GM21723 (cell line): ENCODE measurements around the gene ATP6V1C2.
A peak's percentile ranks its signal among the peaks of the same experiment; 100 is the strongest.
"Not testable (repeated sequence)": the region's sequence is repeated elsewhere in the genome, so short reads cannot be mapped to it uniquely, and the experiment has no call there.

ENCODE experiments used
- ATAC-seq: cut with Tn5 transposase; IDR thresholded peaks from one replicate; pipeline ENCODE4 v1.9.1; 2021; ENCODE audit warnings: mild to moderate bottlenecking, moderate library complexity; ENCODE audit not compliant: unreplicated experiment

The ATP6V1C2 gene

DNA sequence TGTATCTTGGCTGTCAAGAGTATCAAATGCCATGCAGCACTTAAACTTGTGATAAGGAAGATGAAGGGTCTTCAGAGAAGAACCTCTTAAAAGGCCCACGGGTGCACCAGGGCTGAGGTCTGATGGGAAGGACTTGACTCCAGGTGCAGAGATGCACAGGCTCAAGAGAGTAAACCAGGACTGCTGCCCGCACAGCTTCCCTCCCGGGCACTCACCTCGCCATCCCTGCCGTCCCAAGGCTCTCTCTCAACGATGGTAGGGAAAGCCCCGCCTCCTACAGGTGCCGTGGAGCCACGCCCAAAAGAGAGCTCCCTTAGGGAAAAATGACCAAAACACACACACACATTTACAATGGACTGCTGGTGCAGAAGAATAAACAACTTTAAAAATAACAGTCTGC lies 63.3 kb downstream of the ATP6V1C2 start:
- no peak for ATAC-seq

DNA sequence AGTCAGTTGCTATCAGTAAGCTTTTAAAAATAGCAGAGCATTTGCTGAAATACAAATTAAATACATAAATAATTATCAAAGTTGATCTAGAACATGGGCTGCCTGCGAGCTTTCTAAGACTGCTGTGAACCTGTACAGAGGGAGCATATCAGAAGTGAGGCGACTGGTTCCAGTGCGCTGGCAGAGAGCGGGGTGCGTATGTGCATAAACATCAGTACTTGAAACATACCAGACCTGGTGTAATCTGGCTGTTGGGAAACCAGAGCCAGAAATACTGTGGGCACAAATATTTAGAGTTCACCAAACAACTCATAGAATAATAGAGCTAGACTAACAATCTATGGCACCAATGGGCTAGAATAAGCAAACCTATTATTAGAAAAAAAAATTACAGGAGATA lies 63.8 kb downstream of the ATP6V1C2 start:
- no peak for ATAC-seq

DNA sequence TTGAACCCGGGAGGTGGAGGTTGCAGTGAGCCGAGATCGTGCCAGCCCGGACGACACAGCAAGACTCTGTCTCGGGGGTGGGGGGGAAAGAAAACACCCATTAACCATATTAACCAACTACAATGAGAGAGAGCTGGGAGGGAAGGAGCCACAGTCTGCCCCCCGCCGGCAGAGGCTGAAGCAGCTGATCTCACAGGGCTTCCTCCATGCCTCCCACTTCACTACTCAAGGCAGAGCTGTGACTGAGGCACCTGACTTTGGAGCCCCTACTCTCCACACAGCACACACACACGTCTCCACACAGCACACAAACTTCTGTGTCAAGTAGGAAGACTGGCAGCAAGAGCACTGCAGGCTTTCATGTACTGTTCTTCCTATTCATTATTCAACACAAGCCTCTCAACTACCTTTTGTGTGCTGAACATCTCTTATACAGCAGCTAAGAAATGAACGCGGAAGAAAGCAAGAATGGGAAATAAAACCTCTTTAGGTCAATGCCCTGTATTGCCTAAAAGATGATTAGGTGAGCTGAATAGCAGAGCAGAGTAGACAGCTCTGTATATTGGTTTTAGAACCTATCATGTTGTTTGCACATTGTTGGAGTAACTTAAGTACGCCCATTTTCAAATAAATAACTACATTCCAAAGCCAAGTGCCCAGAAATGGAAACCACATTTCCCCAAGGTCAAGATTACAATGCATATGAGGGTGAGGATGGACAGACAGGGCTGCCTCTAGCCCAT lies 65.0 kb downstream of the ATP6V1C2 start:
- ATAC-seq = no peak

DNA sequence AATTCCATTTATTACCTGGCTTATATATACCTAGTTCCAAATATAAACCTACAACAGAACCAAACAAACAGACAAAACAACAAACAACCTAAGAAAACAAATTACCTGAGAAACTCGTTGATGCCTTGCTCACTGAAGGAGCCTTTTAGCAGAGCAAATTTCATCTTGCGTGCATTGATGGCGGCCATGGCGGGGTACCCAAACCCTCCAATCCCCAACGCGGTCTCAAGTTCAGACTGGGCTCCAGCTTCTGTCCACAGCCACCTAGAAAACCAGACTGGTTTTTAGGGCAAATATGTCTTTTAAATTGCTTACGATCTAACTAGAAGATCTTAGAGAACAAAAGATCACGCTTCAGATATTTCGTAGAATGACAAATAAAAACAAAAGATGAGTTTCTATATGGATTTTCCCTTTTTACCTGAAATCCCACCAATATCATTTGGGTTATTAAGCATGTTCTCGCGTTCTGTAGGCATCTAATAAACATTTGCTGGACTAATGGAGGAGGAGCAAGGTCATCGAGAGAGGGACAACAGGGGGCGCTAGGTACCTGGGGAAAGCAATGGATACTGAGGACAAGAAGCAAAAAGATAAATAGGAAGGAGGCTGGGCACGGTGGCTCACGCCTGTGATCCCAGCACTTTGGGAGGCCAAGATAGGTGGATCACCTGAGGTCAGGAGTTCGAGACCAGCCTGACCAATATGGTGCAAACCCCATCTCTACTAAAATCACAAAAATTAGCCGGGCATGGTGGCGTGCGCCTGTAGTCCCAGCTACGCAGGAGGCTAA lies 65.9 kb downstream of the ATP6V1C2 start:
- ATAC-seq = no peak

DNA sequence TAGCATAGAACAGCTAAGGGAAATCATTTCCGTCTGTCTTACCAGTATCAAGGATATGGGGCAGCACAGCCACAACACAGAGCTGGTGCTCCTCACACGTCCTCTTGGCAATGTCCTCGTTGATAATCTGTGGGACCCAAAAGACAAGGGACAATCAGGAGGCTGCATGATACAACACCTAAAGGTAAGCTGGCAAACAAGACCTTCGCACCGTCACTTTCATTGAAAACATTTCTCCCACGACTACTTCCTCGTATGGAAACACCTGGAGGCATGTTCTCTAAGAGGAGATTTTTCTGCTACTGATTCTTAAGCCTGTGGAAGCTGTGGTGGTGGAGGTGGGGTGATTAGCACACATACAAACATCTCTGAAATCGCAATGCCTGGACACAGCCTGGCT lies 67.4 kb downstream of the ATP6V1C2 start:
- no peak for ATAC-seq

DNA sequence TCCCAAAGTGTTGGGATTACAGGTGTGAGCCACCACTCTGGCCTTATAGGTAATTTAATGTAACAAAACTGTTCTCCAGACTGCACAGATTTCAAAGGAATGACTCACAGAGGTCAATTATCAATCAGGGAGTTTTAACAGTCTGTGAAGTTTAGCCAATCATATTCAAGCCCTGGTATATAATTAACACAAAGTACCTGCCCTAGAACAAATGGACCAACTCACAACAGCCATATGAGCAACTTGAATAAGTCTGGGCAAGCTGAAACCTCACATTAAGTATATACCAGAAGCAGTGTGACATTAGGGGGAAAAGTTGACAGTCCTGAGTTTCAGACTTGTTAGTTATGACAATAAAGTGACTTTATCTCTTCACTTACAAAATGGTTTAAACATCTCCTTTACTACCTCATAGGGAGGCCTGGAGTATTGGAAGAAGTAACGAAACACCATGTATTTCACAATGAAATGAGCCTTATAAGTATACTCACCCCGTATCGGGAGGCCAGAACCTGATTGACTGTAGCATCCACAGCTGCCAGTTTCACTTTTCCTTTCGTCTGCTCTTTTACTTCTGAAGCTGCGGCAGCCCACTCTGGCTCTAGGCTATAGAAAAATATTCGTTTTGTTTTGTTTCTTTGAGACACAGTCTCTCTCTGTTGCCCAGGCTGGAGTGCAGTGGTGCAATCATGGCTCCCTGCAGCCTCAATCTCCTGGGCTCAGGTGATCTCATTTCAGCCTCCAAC lies 69.0 kb downstream of the ATP6V1C2 start:
- ATAC-seq = peak; percentile 92

DNA sequence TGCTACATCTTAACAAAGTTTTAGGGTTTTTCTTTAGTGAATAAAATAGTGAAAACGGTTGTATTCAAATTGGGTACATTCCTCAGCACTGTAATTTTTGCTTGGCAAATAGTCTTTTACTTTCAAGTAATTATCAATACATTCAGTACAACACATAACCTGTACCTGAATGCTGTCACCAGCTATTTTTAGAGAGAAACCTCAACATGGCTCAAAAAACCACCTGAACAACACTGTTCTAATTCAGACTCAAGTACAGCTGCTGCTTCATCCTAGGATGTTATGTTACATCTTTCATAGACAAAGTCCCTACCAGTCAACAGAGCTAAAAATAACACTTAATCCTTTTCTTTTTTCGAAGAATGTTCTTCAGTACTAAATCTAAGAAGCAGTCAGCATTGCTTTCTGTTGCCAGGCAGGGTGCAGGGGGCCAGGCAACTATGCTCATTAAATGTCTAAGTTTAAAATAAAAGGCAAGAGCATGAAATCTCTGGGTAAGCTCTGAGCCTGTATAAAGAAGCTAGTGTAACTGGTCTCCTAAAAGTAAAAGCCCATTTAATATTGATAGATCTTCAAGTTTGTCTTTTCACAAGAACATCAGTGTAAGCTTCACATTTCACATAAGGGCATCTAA lies 70.7 kb downstream of the ATP6V1C2 start:
- ATAC-seq = peak; percentile 66

DNA sequence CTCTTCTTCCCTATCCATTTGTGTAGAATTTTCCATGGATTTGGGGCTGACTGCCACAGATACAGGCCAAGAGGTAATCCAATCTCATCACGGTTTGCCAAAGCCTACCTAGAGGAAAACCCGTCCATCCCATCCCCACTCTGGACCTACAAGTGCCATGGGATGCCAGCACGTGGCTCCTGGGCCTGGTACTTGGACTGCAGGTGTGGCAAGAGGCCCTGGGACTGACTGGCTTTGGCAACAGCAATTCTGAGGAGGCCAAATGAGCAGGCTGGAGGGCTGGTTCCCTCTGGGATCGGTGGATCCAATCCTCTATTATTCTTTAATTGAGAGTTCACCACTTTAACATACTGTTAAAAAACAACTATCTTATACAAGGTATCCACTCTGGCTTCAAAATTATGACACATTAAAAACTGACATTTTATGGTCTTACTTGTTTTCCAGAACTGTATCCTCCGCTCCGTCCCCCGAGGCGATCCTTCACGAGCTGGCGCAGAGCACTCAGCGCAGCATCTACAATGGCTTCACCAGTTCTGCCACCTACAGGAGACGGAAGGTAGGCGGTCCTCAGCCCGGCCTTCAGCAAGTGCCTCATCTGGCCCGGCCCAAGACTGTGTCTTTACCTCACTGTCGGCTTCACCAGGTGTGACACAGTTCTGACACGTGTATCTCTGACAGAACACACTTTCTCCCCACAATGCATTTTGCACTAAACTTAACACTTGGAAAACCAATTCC lies 71.4 kb downstream of the ATP6V1C2 start:
- no peak for ATAC-seq

DNA sequence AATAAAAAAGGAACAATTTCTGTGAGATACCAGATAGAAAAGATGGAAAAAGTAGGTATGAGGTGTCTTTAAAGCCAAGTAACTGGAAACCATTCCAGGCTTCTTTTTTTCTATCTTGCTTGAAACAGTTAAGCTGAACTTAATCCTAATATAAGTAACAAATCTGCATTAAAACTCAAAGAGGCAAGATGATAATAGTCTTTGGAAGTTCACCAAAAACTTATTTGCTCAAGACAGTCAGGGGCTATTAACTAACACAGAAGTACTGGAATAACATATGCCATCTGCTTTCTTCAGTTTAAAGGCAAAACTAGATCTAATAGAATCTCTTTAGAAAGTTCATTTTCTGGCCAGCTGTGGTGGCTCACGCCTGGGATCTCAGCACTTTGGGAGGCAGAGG lies 72.4 kb downstream of the ATP6V1C2 start:
- no peak for ATAC-seq

DNA sequence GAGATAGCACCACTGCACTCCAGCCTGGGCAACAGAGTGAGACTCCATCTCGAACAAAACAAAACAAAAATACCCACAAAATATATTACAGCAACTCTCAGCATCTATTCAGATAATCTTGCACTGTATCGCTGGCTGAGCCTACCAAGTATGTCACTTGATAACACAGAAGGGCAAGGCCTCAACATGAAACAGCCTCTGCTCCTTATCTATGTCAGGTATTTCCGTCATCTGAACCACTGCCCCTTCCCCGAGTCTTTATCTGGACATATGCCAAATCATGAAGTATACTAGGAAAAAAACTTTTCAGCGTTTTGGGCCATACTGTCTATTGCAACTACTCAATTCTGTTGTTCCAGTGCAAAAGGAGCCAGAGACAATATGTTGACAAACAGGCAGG lies 73.4 kb downstream of the ATP6V1C2 start:
- ATAC-seq = no peak

DNA sequence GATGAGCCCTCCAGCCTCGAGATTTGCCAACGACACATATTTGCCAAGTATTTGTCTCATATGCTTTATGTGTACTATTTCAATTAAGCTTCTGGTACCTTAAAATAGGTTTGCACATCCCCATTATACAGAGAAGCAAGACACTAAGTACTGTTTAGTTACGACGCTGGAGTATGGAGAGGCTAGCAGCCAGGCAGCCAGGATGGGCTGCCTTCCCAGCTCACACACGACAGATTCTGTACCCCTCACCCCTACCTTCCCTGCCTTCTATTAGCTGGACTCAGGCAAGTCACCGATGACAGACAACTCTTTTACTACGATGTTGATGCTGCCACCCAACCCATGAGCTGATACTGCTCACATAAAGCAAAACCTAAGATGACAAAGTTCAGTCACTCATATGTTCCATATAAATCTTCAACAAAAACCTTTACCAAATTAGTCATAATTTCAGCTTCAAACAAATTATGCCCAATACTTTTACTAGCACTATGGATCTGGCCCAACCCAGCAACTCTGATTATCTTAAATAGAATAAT lies 74.1 kb downstream of the ATP6V1C2 start:
- ATAC-seq = no peak

DNA sequence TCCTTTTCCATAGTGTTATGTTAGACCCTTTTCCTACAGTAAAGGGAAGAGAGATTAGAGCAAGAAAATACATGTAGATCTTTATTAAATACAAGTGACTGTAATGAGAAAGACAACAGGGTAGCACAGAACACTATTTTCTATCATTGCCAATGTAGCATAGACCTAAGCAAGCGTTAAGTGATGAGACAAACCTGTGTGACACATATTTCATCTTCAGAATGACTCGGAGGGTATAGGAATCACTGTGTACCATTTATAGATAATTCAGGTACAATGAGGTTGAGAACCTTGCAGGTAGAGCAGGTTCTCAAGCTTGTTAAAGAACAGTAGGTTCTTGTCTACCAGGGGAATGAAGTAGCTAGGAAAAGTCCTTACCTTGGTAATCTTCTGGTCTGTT lies 75.3 kb downstream of the ATP6V1C2 start:
- no peak for ATAC-seq

DNA sequence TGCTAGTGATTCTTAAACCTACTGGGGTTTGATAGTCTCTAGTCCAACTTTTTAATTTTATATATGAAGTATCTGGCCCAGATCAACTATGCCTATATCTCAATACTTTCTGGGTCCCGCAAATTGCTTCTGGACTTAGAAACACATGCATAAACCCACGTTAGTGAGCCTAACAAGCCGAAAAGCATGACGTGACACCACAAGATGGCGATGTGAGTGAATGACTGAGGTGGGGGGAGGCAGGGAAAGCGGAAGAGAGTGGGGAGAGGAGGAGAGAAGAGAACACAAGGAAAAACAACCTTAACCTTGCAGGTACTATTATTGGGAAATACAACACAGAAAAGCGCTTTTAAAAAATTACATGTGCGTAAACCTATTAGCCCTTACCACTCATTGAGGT lies 77.4 kb downstream of the ATP6V1C2 start:
- no peak for ATAC-seq

DNA sequence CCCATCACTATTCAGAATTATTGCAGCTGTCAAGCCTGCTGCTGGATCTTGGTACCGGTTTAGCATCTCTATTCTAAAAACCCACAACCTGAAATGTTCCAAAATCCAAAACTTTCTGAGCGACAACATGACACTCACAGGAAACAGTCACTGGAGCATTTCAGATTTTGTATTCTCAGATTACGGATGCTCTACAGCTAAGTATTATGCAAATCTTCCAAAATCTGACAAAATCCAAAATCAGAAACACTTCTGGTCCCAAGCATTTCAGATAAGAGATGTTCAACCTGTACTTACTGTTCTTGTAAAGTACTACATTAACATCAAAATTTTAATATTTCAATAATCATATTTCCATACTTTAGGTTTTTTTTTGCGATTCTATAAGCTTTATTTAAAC lies 78.7 kb downstream of the ATP6V1C2 start:
- ATAC-seq = no peak

DNA sequence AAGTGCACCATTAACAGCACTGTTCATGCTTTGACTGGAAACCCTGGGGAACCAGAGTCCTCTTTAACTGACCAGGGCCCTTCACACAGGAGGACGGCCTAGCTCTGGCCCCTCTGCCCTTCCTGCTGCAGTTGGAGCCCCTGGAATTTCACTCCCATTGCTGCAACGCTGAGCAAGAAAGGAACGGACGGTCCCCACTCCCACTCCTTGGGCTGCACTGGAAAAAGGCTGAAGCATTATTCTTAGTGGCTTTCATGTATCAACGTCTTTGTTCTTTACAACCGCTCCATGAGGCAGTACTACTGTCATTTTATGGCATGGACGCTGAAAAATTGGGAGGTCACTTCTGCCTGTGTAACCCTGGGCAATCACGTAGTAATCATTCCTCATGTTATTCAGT lies 81.2 kb downstream of the ATP6V1C2 start:
- no peak for ATAC-seq

DNA sequence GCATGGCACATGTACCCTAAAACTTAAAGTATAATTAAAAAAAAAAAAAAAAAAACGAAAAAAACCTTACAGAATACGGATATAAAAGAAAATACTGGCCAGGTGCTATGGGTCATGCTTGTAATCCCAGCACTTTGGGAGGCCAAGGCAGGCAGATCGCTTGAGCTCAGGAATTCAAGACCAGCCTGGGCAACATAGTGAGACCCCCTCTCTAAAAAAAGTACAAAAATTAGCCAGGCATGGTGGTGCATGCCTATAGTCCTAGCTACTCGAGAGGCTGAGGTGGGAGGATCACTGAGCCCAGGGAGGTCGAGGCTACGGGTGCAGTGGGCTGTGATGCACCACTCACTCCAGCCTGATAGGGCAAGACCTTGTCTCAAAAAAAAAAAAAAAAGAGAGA lies 84.6 kb downstream of the ATP6V1C2 start:
- not testable (repeated sequence) for ATAC-seq

DNA sequence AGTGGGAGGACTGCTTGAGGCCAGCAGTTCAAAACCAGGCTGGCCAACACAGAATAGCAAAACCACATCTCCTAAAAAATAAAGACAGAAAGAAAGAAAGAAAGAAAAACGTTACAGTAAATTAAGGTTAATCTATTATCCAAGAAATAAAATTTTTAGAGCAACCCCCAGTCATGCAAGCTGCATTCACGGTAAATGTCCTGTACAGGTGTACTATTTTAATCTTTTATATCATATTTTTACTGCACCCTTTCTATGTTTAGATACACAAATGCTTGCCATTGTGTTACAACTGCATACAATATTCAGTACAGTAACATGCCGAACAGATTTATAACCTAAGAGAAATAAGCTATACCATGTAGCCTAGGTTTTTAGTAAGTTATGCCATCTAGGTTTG lies 85.1 kb downstream of the ATP6V1C2 start:
- no peak for ATAC-seq

DNA sequence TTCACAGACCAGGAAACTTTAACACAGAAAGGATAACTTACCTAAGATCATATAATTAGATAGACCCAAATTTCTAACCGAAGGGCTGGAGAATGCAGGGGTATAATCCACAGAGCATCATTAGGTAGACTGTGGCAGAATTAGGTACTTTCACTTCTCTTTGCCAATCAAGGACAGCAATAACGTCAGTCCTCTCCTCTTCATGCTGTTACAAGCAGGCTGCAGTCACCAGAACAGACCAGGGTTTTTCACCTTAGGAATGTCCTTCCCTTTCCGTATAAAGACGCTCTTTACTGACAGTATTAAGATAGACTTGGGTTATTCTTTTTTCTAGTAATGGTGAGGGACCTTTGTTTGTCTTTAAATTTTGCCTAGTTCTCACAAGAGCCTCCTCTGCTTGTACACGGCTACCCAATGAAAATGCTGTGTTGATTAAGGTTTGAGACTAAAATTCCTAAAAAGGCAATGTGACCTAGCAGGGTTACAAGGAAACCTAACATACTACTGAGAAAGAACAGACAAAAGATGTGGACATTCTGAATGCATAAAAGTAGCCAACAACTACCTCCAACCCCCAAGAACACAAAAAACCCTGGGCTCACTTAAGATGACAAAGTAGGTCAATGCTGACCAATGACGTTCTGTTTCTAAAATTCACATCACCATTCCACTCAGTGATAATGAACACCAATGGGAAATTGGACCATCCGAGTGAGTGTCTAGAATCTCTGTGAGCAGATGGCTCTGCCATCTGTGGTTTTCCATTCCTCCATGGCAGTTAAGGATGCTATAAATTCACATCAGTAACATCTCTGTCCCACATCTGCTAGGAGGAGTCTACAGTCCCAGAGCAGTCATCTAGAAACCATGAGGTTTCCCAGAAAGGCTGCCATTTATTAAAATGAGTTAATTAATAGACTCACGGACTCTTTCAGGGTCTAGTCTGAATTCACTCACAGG lies 89.1 kb downstream of the ATP6V1C2 start:
- peak; percentile 43 for ATAC-seq

DNA sequence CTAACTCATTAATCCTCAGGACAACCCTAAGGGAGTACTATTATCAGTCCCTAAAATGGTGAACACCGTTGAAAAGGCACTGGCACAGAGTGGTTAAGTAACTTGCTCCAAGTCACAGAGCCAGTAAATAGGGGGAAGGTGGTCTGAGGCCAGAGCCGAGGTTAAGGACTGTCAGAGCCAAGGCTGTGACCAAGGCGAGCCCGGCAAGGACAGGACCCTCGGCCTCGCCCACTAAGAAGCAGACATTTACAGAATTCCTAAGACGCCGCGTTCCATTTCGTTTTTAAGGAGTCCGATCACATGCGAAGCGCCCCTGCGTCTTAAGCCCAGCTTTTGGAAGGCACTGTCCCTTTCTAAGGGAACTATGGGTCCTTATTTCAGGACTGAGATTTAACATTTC lies 90.1 kb downstream of the ATP6V1C2 start:
- no peak for ATAC-seq
